Measurements from ENCODE around the gene ARMCX4.
"Not testable (repeated sequence)": the region's sequence is repeated elsewhere in the genome, so short reads cannot be mapped to it uniquely, and the experiment has no call there.

Gene ARMCX4

DNA sequence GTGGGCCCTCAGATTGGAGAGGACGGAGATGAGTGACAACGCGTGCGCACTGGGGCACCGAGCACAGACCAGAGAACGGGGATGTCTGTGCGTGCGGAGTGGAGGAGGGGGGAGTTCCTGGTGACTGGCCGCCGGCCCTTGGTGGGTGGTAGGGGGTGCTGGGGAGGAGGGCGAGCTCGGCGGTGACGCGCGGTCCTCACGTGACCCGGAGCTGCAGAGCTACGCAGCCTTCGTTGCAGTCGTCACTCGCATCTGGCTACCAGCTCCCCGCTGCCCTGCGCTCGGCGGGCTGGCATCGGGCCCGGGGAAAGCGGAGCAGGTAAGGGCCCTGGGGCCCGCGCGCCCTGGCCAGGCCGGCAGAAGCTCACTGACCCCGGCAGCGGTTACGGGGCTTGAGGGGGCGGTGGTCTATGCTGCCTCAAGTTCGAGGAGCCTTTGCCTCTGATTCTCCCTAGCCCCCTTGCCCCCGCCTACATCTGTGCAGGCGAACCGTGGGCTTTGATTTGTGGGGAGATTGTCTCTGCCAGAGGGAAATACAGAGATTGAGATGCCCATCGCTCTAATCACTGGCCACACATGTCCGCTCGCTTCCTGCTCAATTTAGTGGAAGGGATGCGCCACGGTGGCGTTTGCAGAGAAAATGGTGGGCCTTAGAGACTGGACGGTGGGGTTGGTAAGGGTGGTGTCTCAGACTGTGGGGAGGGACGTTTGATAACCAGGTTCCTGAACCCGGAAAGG is at the start of gene ARMCX4:
Gene ARMCX4 (plus strand): TSS at position 245 of the 738 bp plus-strand sequence. CDS start 3,134 bp downstream, outside the sequence.
- peak; percentile 32 for DNase-seq

- DNase-seq = no peak
Measured at GRCh38 chrX:101442085-101442484, 43.2 kb upstream of the ARMCX4 start.

DNA sequence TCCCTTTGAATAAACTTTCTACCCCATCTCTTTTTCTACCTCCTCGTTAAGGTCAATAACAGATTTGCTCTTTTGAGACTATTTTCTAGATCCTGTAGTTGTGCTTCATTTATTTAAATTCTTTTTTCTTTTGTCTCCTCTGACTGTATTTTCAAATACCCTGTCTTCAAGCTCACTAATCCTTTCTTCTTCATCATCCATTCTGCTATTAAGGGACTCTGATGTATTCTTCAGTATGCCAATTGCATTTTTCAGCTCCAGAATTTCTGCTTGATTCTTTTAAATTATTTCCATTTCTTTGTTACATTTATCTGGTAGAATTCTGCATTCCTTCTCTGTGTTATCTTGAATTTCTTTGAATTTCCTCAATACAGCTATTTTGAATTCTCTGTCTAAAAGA is 36.0 kb upstream of the ARMCX4 start:
- no peak for DNase-seq

GRCh38 chrX:101450085-101450484 is 35.2 kb upstream of the ARMCX4 start:
- DNase-seq = peak; percentile 68

DNA sequence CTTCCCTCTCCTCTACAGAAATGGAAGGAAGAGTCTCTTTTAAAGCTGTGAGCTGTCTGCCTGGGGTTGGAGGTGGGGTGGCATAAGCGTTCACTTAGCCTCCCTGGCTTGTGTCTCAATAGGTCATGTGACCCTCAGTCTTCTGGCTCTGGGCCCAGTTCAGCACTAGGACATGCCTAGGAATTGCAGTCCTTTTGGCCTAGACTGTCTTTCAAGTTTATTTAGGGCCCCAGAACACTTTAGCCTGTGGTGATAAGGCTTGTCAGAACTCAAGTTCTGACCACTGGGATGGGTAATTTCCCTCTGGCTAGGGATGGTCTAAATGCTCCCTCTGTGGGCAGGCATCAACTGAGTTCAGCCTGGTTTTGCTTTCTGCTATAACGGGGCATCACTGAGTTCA is 34.3 kb upstream of the ARMCX4 start:
- no peak for DNase-seq

GRCh38 chrX:101452056-101452455 is 33.2 kb upstream of the ARMCX4 start:
- peak; percentile 28 for DNase-seq

GRCh38 chrX:101460669-101461068 is 24.6 kb upstream of the ARMCX4 start:
- DNase-seq = peak; percentile 10

- peak; percentile 38 for DNase-seq
Measured at GRCh38 chrX:101462892-101463291, 22.4 kb upstream of the ARMCX4 start.

- no peak for DNase-seq
Measured at GRCh38 chrX:101478366-101478765, 6.9 kb upstream of the ARMCX4 start.

DNA sequence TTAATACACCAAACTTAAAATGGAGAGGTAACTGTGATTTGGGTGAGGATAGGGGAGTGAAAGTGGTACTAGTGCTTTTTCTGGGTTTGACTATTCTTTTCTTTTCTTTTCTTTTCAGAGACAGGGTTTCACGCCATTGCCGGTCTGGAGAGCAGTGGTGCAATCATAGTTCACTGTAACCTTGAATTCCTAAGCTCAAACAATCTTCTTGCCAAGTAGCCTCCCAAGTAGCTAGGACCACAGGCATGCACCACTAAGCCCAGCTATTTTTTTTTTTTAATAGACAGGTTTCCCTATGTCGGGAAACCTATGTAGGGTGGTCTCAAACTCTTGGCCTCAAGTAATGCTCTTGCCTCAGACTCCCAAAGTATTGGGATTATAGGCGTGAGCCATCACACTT is 3.0 kb upstream of the ARMCX4 start:
- no peak for DNase-seq

DNA sequence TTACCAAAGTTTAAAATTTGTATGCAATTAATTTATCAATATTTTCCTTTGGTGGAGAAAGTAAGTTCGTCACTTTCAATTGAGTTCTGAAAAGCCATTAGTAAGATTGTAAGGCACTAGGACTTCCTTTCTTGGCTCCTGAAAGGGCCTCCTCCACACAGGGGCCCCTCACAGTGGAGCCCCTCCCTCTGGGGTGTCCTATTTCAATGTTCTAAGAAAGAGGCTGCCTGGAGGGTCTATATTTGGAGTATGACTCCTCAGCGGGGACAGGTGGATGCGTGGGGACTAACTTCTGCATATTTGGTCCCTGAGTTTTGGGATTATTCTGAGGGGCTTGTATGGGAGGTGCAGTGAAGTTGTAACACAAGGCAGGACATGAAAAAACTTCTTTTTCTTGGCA is 1.6 kb upstream of the ARMCX4 start:
- DNase-seq = no peak

- no peak for DNase-seq
Measured at GRCh38 chrX:101484135-101484534, 1.1 kb upstream of the ARMCX4 start.

GRCh38 chrX:101488796-101489195 is 3.5 kb downstream of the ARMCX4 start:
- DNase-seq = no peak

DNA sequence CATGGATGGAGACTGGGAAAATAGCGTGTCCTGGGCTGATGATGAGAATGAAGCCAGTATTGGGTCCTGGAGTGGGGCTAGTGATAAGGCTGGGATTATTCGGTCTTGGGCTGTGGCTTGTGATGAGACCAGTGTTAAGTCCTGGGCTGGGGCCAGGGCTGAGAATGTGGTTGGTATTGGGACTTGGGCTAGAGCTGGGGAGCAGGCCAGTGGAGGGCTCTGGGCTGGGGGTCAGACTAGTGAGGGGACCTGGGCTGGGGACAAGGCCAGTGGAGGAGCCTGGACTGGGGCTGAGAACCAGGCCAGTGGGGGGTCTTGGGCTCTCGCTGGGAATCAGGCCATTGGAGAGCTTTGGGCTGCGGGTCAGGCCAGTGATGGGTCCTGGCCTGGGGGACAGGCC is 6.7 kb downstream of the ARMCX4 start:
- DNase-seq = no peak

GRCh38 chrX:101493225-101493624 is 8.0 kb downstream of the ARMCX4 start:
- no peak for DNase-seq

DNA sequence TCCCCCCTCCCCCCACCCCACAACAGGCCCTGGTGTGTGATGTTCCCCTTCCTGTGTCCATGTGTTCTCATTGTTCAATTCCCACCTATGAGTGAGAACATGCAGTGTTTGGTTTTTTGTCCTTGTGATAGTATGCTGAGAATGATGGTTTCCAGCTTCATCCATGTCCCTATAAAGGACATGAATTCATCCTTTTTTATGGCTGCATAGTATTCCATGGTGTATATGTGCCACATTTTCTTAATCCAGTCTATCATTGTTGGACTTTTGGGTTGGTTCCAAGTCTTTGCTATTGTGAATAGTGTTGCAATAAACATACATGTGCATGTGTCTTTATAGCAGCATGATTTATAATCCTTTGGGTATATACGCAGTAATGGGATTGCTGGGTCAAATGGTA is 17.7 kb downstream of the ARMCX4 start:
- not testable (repeated sequence) for DNase-seq

- DNase-seq = no peak
Measured at GRCh38 chrX:101507372-101507771, 22.1 kb downstream of the ARMCX4 start.

- no peak for DNase-seq
Measured at GRCh38 chrX:101507986-101508385, 22.7 kb downstream of the ARMCX4 start.

DNA sequence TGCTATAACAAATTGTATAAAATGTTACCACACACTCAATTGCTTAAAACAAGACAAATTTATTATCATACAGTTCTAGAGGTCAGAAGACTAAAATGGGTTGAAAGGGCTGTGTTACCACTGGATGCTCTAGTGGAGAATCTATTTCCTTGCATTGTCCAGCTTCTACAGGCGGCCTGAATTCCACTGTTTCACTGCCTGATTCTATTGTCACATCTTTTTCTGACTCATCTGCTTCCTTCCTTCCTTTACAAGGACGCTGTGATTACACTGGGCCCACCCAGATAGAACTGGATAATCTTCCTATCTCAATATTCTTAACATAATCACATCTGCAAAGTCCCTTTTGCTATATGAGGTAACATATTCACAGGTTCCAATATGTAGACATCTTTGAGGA is 45.7 kb downstream of the ARMCX4 start:
- no peak for DNase-seq
